ENCODE measurements around the gene PDLIM3. TPM values are rescaled to one million over a fixed set of nuclear protein-coding genes. Genes with fewer than 3 reads are reported as not detected.

The PDLIM3 gene
- total RNA-seq, 1 experiment from 2014 or later = 79.0 TPM

- in situ Hi-C loops (cut with HindIII; ENCODE audit: low pct_unique_long_range_greater_than_20kb, low sequenced_read_pairs) = no loop called here
- DNase-seq (ENCODE audit: low read depth, low spot score) = no peak
These were observed 70.4 kb downstream of the PDLIM3 start for GRCh38 chr4:185464887-185465286.

GRCh38 chr4:185464183-185464582 is 71.1 kb downstream of the PDLIM3 start:
- peak; percentile 25 for DNase-seq (ENCODE audit: low read depth, low spot score)
- in situ Hi-C loops (cut with HindIII; ENCODE audit: low pct_unique_long_range_greater_than_20kb, low sequenced_read_pairs) = no loop called here

DNA sequence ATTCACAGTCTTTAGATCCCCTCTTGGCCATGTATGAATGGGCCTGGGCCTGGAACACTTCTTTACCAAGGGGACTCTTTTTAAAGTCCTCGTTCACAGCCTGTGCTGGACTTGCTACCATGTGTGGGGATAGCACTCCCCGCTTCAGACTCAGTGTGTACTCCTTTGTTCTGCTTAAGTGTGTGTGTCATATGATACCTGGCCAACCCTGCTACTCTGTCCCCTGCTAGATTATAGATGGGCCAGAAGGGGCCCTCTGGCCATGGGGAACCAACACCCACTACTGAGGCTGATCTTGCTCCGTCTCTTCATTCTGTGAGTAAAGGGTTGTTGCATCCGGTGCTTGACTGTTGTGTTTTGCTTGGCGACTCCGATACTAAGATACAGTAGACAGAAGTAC is 71.8 kb downstream of the PDLIM3 start:
- no peak for DNase-seq (ENCODE audit: low read depth, low spot score)
- in situ Hi-C loops (cut with HindIII; ENCODE audit: low pct_unique_long_range_greater_than_20kb, low sequenced_read_pairs) = no loop called here

GRCh38 chr4:185461565-185461964 is 73.7 kb downstream of the PDLIM3 start:
- DNase-seq (ENCODE audit: low read depth, low spot score) = no peak
- in situ Hi-C loops (cut with HindIII; ENCODE audit: low pct_unique_long_range_greater_than_20kb, low sequenced_read_pairs) = no loop called here

DNA sequence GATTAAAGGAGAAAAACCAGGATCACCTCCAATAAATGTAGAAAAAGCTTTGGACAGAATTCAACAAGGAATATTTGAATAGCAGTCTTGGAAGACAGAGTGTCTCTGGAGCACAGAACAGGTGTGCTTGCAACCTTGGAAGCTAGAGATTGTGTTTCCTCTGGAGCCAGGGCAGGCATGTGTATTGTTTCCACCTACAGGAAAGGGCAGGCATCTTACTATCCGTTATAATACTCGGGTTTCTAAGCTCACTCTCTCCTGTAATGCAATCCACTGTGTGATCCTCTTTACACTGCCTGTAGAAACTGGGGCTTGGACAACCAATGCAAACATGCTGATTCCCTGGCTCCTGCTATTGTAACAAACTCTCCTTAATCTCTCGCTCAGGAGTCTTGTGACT is 78.2 kb downstream of the PDLIM3 start:
- DNase-seq (ENCODE audit: low read depth, low spot score) = no peak
- in situ Hi-C loops (cut with HindIII; ENCODE audit: low pct_unique_long_range_greater_than_20kb, low sequenced_read_pairs) = no loop called here

DNA sequence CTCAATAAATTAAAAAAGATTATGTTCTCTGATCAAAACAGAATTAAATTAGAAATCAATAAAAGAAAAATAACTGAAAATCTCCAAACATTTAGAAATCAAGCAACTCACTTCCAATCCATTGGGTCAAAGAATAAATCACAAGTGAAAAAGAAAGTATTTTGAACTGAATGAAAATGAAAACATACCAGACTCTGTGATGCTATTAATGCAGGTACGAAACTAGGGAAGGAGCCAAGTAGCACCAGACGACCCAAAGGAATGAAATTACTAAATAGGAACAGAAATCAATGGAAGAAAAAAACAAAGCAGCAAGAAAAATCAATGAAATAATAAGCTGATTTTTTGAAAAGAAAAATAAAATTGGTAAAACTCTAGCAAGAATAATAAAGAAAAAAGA is 79.2 kb downstream of the PDLIM3 start:
- in situ Hi-C loops (cut with HindIII; ENCODE audit: low pct_unique_long_range_greater_than_20kb, low sequenced_read_pairs) = no loop called here
- DNase-seq (ENCODE audit: low read depth, low spot score) = no peak

Other genes starting within 250 kb of the PDLIM3 start
- gene LRP2BP, start 139.6 kb downstream of the PDLIM3 start, total RNA-seq (2014; rRNA removed; shearing (Covaris generic)) = 0.48 and 0.71 TPM in 2 replicates
- 42.5 and 57.6 TPM in 2 replicates for gene ANKRD37, start 138.7 kb downstream of the PDLIM3 start, total RNA-seq (2014; rRNA removed; shearing (Covaris generic))
- gene UFSP2, start 109.5 kb downstream of the PDLIM3 start, total RNA-seq (2014; rRNA removed; shearing (Covaris generic)) = 42.2 and 43.4 TPM in 2 replicates
- 0.92 and 2.7 TPM in 2 replicates for gene CCDC110, start 63.8 kb downstream of the PDLIM3 start, total RNA-seq (2014; rRNA removed; shearing (Covaris generic))